Calu3 (cell line): ENCODE results near the gene TMEM242. TPM values are rescaled to one million over a fixed set of nuclear protein-coding genes. Genes with fewer than 3 reads are reported as not detected.

Experiments
- BruUV-seq: library from RNA; stranded (reverse); fragments of 400-500 nt; replicated peaks from 2 replicates; lab custom pipeline; 2021; lab: Mats Ljungman, UMichigan
- CTCF ChIA-PET: fragments of 300-600 bp; sonication (Branson Sonifier 250); formaldehyde crosslinking; loops from one replicate; lab custom pipeline; 2022; ENCODE audit warnings: antibody characterized with exemption; lab: Charles Lee
- DNase-seq: peaks from one replicate; pipeline ENCODE4 v3.0.0; 2022
- H3K27ac Mint-ChIP-seq: one replicate; pipeline ENCODE4 v1.8.0; 2022; ENCODE audit warnings: mixed read lengths; ENCODE audit not compliant: unreplicated experiment
- H3K27me3 Mint-ChIP-seq: one replicate; pipeline ENCODE4 v1.8.0; 2022; ENCODE audit warnings: mixed read lengths; ENCODE audit not compliant: unreplicated experiment
- H3K36me3 Mint-ChIP-seq: one replicate; pipeline ENCODE4 v1.8.0; 2022; ENCODE audit warnings: mild to moderate bottlenecking, moderate library complexity, mixed read lengths; ENCODE audit not compliant: insufficient read depth, unreplicated experiment
- H3K4me1 Mint-ChIP-seq: one replicate; pipeline ENCODE4 v1.8.0; 2022; ENCODE audit warnings: mild to moderate bottlenecking, low read depth, mixed read lengths; ENCODE audit not compliant: unreplicated experiment
- H3K4me3 Mint-ChIP-seq: one replicate; pipeline ENCODE4 v1.8.0; 2022; ENCODE audit warnings: mild to moderate bottlenecking, low read depth, moderate library complexity, mixed read lengths; ENCODE audit not compliant: unreplicated experiment
- H3K9me3 Mint-ChIP-seq: one replicate; pipeline ENCODE4 v1.8.0; 2022; ENCODE audit warnings: low read depth, mixed read lengths; ENCODE audit not compliant: unreplicated experiment
- CTCF ChIP-seq: fragments of 200-600 bp; IDR thresholded peaks from one replicate; pipeline ENCODE4 v1.8.0; 2022; ENCODE audit warnings: antibody characterized with exemption; ENCODE audit not compliant: unreplicated experiment
- intact Hi-C: fragments of 100-400 bp; cut with micrococcal nuclease; formaldehyde crosslinking; loops from one replicate; pipeline ENCODE4 v1.10.0; 2022; ENCODE audit not compliant: unreplicated experiment
- total RNA-seq: library from RNA; stranded (reverse); gene quantifications from 2 replicates; pipeline ENCODE4 v1.2.3, GENCODE V29; 2022

Gene TMEM242
- total RNA-seq, 1 experiment from 2014 or later, result 7.9 TPM

- intact Hi-C loops, result no loop called here
- TF ChIP-seq CTCF, result no peak
- Mint-ChIP-seq H3K4me1 (no peaks in the 10 kb centered on the region), H3K36me3 (no peaks in the 10 kb centered on the region), H3K9me3 (no peaks in the 10 kb centered on the region), H3K4me3 (no peak overlapping the region), H3K27me3 (no peaks in the 10 kb centered on the region), H3K27ac (no peak overlapping the region)
- DNase-seq, result no peak
- CTCF ChIA-PET, result no interaction called here
- BruUV-seq, result no TSS peak
These were observed 12.5 kb upstream of the TMEM242 start for GRCh38 chr6:157335829-157336228.

GRCh38 chr6:157333956-157334355 lies 10.6 kb upstream of the TMEM242 start:
- DNase-seq, result no peak

GRCh38 chr6:157333537-157333936 lies 10.2 kb upstream of the TMEM242 start:
- no peak for DNase-seq
- Mint-ChIP-seq H3K27me3 (no peaks in the 10 kb centered on the region), H3K9me3 (no peaks in the 10 kb centered on the region), H3K27ac (no peak overlapping the region), H3K4me1 (peaks cover 12% of the 10 kb centered on the region), H3K36me3 (no peaks in the 10 kb centered on the region), H3K4me3 (no peak overlapping the region)
- CTCF ChIA-PET, result interaction anchor here (1.1 kb wide), 1 partner anchor 8 kb away, joined by 3 read pairs; no protein-coding TSS in a partner anchor
- no TSS peak for BruUV-seq
- intact Hi-C loops, result no loop called here
- no peak for TF ChIP-seq CTCF

More at GRCh38 chr6:157333956-157334355, 10.6 kb upstream of the TMEM242 start:
- Mint-ChIP-seq H3K27ac (no peak overlapping the region), H3K9me3 (no peaks in the 10 kb centered on the region), H3K36me3 (no peaks in the 10 kb centered on the region), H3K4me1 (peaks cover 12% of the 10 kb centered on the region), H3K4me3 (no peak overlapping the region), H3K27me3 (no peaks in the 10 kb centered on the region)
- no peak for TF ChIP-seq CTCF
- intact Hi-C loops, result no loop called here
- CTCF ChIA-PET, result interaction anchor here (1.1 kb wide), 1 partner anchor 9 kb away, joined by 3 read pairs; no protein-coding TSS in a partner anchor
- BruUV-seq, result no TSS peak

DNA sequence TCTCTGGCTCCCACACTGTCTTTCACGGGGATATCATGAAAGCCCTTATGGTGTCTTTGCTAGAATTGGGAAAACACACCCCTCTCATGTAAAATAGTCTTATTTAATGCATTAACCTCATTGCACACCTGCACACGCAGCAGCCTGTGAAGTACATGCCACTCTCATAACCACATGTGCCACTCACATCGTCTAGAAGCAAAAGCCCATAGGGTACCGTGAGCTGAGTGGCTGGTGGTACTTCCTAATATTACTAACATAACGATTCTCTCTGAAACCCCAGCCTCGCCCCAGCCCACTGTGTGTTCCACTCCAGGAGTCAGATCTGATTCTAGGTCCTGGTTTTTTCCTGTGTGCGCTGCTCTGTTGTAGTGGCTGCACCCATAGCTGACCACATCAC lies 9.5 kb upstream of the TMEM242 start:
- CTCF ChIA-PET, result interaction anchor here (0.5 kb wide), 1 partner anchor 495 kb away, joined by 3 read pairs; no protein-coding TSS in a partner anchor
- intact Hi-C loops, result no loop called here
- Mint-ChIP-seq H3K4me1 (peaks cover 12% of the 10 kb centered on the region), H3K9me3 (no peaks in the 10 kb centered on the region), H3K27ac (no peak overlapping the region), H3K36me3 (no peaks in the 10 kb centered on the region), H3K27me3 (no peaks in the 10 kb centered on the region), H3K4me3 (no peak overlapping the region)
- no TSS peak for BruUV-seq
- DNase-seq, result no peak
- no peak for TF ChIP-seq CTCF
